Tibial nerve (tissue), 4 donors: ENCODE results near the gene N4BP2L1. TPM values are rescaled to one million over a fixed set of nuclear protein-coding genes. Genes with fewer than 3 reads are reported as not detected.

Source experiments
- DNase-seq, 2 donors: peaks; one replicate each; pipeline ENCODE4 v3.0.0-alpha.2; 2019; ENCODE audit warnings: low spot score in 2 of 2
- H3K27ac ChIP-seq, 4 donors: fragments of 200-600 bp; sonication (generic) in 3 of 4; one replicate each; pipeline ENCODE4 v1.5.1; 2017 to 2019; ENCODE audit warnings: mild to moderate bottlenecking in 1 of 4
- H3K27me3 ChIP-seq, 2 donors: fragments of 200-600 bp; sonication (generic) in 1 of 2; one replicate each; pipeline versions ENCODE4 v1.5.1 to v1.6.0; 2017 to 2019
- H3K36me3 ChIP-seq, 3 donors: fragments of 200-600 bp; sonication (generic); one replicate each; pipeline ENCODE4 v1.5.1; 2018 to 2019
- H3K4me1 ChIP-seq, 4 donors: fragments of 200-600 bp; sonication (generic) in 3 of 4; one replicate each; pipeline ENCODE4 v1.5.1; 2017 to 2019
- H3K4me3 ChIP-seq, 4 donors: fragments of 200-600 bp; sonication (generic) in 3 of 4; one replicate each; pipeline ENCODE4 v1.5.1; 2017 to 2019; ENCODE audit warnings: mild to moderate bottlenecking in 1 of 4, moderate library complexity in 1 of 4
- H3K9me3 ChIP-seq, 4 donors: fragments of 200-600 bp; sonication (generic) in 3 of 4; one replicate each; pipeline ENCODE4 v1.5.1; 2017 to 2019
- EP300 ChIP-seq, 2 donors: sonication (generic); formaldehyde crosslinking; IDR thresholded peaks; one replicate each; pipeline ENCODE4 v1.6.1; 2017; ENCODE audit warnings: antibody characterized with exemption in 2 of 2, mild to moderate bottlenecking in 1 of 2
- POLR2A ChIP-seq, 2 donors: fragments of 450-650 bp; IDR thresholded peaks; one replicate each; pipeline ENCODE4 v1.6.1; 2017; ENCODE audit warnings: antibody characterized with exemption in 2 of 2, mild to moderate bottlenecking in 2 of 2, moderate library complexity in 2 of 2
- WGBS, 2 donors: methylation state at CpG; one replicate each; pipeline ENCODE4 v1.1.5; 2018; 5-methylcytosine and 5-hydroxymethylcytosine counted together
- total RNA-seq, 4 donors: library from RNA; depleted of rRNA; stranded (reverse); fragments of >200 nt; gene quantifications; one replicate each; pipeline ENCODE4 v1.1.0, GENCODE V29; 2016
- TF ChIP-seq, protein P1 (sequence below), 5 experiments: fragments of 200-600 bp in 3 of 5; fragments of 450-650 bp in 2 of 5; sonication (generic) in 3 of 5; IDR thresholded peaks; one replicate each; pipeline ENCODE4 v1.5.1; 2016 to 2019; ENCODE audit warnings: antibody characterized with exemption in 5 of 5, mild to moderate bottlenecking in 3 of 5, moderate library complexity in 2 of 5

The N4BP2L1 gene
- total RNA-seq, 4 donors from 2014 or later, result 15.6 to 31.4 (median 24.5) TPM

DNA sequence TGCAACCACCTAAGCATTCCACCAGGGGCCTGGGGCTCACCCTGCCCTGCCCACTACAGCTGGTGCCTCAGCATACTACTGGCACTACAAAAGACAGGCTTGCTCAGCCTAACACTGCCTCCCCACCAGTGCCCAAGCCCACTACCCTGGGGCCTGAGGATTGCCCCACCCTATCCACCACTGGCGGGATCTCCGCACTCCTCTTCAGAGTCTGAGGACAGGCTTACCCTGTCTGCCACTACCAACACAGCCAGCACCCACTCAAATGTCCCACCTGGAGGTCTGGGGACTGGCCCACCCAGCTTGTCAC lies 27.6 kb upstream of the N4BP2L1 start:
- WGBS, 2 donors, result 94 to 100% methylated on average over 2 of the region's 2 CpGs
- Histone ChIP-seq H3K4me3 (no peak overlapping the region), H3K9me3 (peaks cover 0 to 35% (median 15%) of the 10 kb centered on the region in 4 donors), H3K27me3 (no peaks in the 10 kb centered on the region), H3K4me1 (no peaks in the 10 kb centered on the region), H3K27ac (no peak overlapping the region), H3K36me3 (peaks cover 0 to 79% (median 0%) of the 10 kb centered on the region in 3 donors)
- DNase-seq, result no peak
- TF ChIP-seq EP300 (IDR thresholded peaks at IDR 0.05), result no peak
- TF ChIP-seq, protein P1, sequence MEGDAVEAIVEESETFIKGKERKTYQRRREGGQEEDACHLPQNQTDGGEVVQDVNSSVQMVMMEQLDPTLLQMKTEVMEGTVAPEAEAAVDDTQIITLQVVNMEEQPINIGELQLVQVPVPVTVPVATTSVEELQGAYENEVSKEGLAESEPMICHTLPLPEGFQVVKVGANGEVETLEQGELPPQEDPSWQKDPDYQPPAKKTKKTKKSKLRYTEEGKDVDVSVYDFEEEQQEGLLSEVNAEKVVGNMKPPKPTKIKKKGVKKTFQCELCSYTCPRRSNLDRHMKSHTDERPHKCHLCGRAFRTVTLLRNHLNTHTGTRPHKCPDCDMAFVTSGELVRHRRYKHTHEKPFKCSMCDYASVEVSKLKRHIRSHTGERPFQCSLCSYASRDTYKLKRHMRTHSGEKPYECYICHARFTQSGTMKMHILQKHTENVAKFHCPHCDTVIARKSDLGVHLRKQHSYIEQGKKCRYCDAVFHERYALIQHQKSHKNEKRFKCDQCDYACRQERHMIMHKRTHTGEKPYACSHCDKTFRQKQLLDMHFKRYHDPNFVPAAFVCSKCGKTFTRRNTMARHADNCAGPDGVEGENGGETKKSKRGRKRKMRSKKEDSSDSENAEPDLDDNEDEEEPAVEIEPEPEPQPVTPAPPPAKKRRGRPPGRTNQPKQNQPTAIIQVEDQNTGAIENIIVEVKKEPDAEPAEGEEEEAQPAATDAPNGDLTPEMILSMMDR (IDR thresholded peaks at IDR 0.05), result no peak
- no peak for TF ChIP-seq POLR2A (IDR thresholded peaks at IDR 0.05)

GRCh38 chr13:32454886-32455593 lies 27.1 kb upstream of the N4BP2L1 start:
- Histone ChIP-seq H3K9me3 (peaks cover 0 to 35% (median 15%) of the 10 kb centered on the region in 4 donors), H3K4me1 (no peaks in the 10 kb centered on the region), H3K36me3 (peaks cover 0 to 77% (median 0%) of the 10 kb centered on the region in 3 donors), H3K4me3 (no peak overlapping the region), H3K27ac (no peak overlapping the region), H3K27me3 (no peaks in the 10 kb centered on the region)
- TF ChIP-seq, protein P1 (IDR thresholded peaks at IDR 0.05), result no peak
- TF ChIP-seq POLR2A (IDR thresholded peaks at IDR 0.05) (no peak), EP300 (IDR thresholded peaks at IDR 0.05) (no peak)
- no peak for DNase-seq
- 89 to 91% methylated on average over 6 to 7 of the region's 8 CpGs for WGBS, 2 donors

DNA sequence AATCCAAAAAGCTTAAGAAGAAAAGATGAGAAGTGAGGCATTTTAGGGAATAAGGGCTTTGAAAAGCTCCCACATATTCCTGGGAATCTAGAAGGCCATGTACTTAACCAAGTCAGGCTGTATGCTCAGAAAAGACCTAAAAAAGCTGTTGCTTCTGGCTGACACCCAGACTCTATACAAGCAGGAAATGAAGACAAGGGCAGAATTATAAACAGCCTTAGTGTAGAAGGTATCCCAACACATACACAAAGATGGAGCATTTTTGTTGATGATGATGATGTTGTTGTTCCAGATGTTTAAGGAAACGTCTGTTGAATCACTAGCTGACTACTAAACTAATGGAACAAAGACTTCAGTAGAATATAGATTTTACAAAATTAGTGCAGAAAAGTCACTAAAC lies 26.1 kb upstream of the N4BP2L1 start:
- H3K9me3 ChIP-seq, result peaks cover 0 to 35% (median 12%) of the 10 kb centered on the region in 4 donors
- H3K27me3 ChIP-seq, result no peaks in the 10 kb centered on the region
- H3K36me3 ChIP-seq, result peaks cover 0 to 66% (median 0%) of the 10 kb centered on the region in 3 donors
- 29 to 42% methylated on average over 1 of the region's 1 CpG for WGBS, 2 donors
- TF ChIP-seq POLR2A (IDR thresholded peaks at IDR 0.05) (no peak), EP300 (IDR thresholded peaks at IDR 0.05) (no peak)
- TF ChIP-seq, protein P1 (IDR thresholded peaks at IDR 0.05), result no peak
- DNase-seq, result no peak
- H3K4me3 ChIP-seq, result no peak overlapping the region
- no peaks in the 10 kb centered on the region for H3K4me1 ChIP-seq
- H3K27ac ChIP-seq, result no peak overlapping the region

GRCh38 chr13:32448972-32449371 lies 21.0 kb upstream of the N4BP2L1 start:
- Histone ChIP-seq H3K27me3 (no peaks in the 10 kb centered on the region), H3K4me3 (no peak overlapping the region), H3K36me3 (peaks cover 0 to 24% (median 0%) of the 10 kb centered on the region in 3 donors), H3K27ac (no peak overlapping the region), H3K4me1 (no peaks in the 10 kb centered on the region), H3K9me3 (peaks cover 0 to 10% (median 2%) of the 10 kb centered on the region in 4 donors)
- TF ChIP-seq, protein P1 (IDR thresholded peaks at IDR 0.05), result no peak
- TF ChIP-seq EP300 (IDR thresholded peaks at IDR 0.05) (no peak), POLR2A (IDR thresholded peaks at IDR 0.05) (no peak)
- 97 to 100% methylated on average over 1 of the region's 1 CpG for whole genome bisulfite sequencing, 2 donors
- DNase-seq, result no peak

- no peak for DNase-seq
- Histone ChIP-seq H3K27me3 (no peaks in the 10 kb centered on the region), H3K4me3 (no peak overlapping the region), H3K27ac (no peak overlapping the region), H3K36me3 (peaks cover 0 to 23% (median 0%) of the 10 kb centered on the region in 3 donors), H3K4me1 (no peaks in the 10 kb centered on the region), H3K9me3 (peaks cover 0 to 10% (median 2%) of the 10 kb centered on the region in 4 donors)
- no peak for TF ChIP-seq POLR2A (IDR thresholded peaks at IDR 0.05)
- TF ChIP-seq EP300 (IDR thresholded peaks at IDR 0.05), result no peak
- TF ChIP-seq, protein P1 (IDR thresholded peaks at IDR 0.05), result no peak
These were observed 20.1 kb upstream of the N4BP2L1 start for GRCh38 chr13:32447894-32448623.
